HG03064 (cell line): ENCODE measurements around the gene ENOSF1.
"Not testable (repeated sequence)": the region's sequence is repeated elsewhere in the genome, so short reads cannot be mapped to it uniquely, and the experiment has no call there.

ENCODE experiments used
- ATAC-seq: cut with Tn5 transposase; IDR thresholded peaks from one replicate; pipeline ENCODE4 v1.9.1; 2021; ENCODE audit warnings: low read depth; ENCODE audit not compliant: unreplicated experiment

Gene ENOSF1

DNA sequence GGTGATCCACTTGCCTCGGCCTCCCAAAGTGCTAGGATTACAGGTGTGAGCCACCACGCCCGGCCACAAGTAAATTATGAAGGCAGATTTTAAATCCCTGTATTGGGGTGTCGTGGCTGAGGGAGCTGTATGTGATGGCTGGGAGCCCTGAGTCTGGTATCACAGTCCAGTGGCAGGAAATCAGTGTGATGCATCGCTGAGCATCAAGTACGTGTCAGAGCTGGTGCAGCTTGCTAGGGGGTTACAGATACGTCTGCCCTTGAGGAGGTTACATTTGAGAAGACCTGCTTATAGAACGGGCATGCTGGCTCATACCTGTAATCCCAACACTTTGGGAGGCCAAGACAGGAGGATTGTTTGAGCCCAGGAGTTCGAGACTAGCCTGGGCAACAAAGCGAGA, 4.3 kb downstream of the ENOSF1 start:
- ATAC-seq, result no peak

DNA sequence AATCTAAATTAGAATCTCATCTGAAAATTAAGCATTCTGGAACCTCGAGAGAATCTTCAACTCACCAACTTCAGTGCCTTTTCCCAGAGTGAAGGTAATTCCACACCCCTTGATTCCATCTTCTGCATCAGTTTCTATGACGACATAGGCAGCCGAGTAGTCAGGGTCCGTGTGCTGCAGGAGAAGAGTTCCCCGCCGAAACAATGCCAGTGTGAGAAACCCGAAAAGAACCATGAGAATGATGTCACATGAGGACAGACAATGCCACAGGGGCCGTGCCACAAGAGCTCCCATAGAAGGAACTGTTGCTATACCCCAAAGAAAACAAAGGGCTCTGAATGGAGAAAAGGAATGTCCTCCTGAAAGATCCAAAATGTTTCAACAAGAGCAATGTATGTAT, 6.0 kb downstream of the ENOSF1 start:
- ATAC-seq, result no peak

DNA sequence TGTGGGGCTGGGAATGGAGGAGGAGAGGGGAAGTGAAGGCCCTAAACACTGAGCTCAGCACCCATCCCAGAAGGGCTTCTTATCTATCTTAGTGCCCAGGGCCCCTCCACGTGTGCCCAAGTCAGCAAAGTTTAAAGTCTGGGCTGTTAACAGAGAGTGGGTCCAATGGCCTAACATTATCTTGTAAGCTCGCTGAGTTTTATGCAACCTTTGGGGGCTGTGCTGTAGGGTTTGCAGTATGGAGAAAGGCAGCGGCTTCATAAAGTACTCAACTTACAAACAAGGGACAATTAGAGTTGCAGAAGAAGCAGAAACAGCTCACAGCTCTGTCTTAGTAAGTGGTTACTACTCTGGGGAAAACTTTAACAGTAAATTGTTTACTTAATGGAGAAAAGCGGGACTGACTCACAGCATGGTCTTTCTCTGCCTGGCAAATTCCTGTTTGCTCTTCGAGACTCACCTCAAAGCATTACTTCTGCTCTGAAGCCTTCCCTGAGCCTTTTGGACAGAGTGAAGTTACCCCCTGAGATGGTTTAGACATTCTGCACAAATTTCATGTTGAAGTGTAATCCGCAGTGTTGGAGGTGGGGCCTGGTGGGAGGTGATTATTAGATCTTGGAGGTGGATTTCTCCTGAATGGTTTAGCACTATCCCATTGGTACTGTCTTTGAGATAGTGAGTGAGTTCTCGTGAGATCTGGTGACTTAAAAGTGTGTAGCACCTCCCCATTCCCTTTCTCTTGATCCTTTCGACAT, 9.0 kb downstream of the ENOSF1 start:
- ATAC-seq, result no peak

DNA sequence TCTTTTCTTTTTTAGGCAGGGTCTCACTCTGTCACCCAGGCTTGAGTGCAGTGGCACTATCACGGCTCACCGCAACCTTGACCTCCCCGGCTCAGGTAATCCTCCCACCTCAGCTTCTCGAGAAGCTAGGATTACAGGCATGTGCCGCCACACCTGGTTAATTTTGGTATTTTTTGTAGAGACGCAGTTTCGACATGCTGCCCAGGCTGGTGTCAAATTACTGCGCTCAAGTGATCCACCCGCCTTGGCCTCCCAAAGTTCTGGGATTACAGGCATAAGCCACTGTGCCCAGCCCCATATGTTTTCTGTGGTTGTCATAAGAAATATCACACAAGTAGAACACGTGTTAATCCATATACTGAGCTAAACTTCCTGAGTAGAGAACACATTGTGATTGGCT, 14.6 kb downstream of the ENOSF1 start:
- no peak for ATAC-seq

DNA sequence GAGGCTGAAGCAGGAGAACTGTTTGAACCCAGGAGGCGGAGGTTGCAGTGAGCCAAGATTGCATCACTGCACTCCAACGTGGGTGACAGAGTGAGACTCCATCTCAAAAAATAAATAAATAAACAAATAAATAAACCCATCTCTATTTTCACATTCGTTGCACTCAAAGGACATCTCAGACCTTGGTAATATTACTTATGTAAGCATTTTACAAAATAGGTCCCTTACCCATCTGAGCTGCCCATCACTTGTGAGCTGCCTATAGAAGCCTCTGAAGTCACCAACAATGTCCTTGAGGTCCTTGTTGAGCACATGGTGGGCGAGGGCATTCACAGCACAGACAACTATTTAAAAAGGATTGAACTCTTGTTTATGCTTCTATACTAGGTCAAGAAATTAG, 15.4 kb downstream of the ENOSF1 start:
- no peak for ATAC-seq

DNA sequence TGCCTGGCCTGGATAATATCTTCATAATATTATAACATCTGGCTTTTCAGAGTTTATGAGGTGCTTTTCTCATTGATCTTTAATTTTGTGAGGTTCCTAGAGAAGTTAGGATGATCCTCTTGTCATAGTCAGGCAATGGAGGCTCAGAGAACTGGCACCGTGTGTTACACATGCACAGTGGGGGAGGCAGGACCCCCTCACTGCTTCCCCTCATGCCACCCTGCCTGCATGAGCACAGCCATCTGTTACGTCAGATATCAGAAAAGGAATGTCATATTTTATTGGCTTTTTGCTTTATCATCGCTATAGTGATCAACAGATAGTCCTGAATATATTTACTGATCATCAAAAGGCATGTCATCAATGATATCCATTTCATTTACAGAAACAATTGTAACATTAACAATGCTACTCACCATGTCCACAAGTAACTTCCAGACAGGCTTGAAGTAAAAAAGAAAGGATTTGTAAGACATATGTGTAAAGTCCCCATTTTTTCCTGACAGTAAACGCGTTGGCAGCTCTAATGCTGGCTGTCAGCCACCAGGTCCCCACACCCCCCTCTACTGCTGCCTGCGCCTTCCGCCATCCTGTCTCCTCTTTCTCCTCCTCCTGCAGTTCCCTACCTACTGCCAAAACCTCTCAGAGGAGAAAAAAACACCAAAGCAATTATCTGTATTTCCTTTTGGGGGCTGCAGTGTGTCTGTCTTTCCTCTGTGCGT, 18.8 kb downstream of the ENOSF1 start:
- ATAC-seq, result no peak

DNA sequence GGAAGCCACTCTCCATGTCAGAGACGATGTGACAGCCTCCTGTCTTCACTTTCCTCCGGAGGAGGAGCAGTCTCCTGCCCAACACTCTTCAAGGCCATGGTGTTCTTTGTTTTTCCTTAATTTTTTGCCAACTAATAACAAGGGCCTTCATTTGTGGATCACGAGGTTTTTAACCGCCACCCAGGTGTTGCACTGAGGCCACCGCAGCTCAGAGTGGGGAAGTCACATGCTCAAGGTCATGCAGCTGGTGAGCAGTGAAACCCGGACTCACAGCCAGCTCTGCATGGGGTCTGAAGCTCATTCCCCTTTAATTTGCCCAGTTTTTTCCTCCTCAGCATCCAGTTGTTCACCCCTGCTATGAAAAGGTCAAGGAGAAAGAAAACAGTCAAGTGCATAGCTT, 19.6 kb downstream of the ENOSF1 start:
- ATAC-seq, result no peak

DNA sequence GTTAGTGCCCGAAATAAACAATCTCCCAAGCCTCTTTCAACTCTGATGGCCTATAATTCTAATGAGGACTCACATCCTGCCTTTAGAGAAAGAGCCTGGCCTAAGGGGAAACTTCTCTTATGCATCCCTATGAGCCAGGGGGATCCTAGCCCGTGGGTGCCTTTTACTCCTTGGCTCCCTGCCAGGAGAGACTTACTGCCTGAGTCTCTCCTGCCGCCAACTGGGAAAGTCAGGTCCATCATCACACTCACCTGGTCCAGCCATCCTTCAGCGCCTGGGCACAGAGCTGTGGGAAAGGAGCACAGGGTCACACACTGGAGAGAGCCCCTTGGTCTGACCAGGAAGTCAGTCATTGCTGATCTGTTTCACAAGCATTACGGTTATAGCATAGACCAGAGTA, 24.1 kb downstream of the ENOSF1 start:
- ATAC-seq, result no peak

DNA sequence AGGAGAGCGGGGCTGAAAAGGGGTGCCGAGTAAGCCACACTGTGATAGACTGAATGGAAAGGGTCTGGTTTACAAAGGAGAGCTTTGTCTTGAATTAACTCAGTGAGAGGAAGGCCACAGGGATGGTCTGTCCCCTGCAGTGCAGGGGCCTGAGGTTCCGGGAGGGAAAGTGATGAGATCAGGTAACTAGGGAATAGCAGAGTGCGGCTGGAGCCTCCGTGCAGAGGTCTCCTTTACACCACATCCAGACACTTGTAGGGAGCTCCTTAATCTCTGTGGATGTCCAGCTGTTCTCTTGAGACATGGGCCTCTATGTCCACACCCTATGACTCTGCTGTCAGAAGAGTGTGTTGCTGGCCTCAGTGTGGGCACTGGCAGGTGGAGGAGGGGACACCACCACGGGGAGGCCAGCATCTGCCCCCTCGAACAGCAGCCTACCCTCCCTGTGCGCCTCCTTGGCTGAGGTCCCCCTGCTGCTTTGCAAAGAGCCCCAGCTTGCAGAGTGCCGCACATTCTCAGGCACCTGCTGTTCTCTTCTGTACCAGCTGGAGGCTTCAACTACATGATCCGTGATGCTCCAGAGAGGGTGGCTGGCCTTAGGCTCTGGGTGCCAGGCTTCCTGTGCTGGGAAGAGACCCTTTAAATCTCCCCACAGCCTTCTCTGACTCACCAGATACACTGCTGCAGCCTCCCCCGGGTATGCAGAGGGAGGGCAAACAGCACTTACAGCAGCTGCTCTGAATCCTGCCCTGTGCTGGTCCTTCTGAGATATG, 25.9 kb downstream of the ENOSF1 start:
- ATAC-seq, result no peak

DNA sequence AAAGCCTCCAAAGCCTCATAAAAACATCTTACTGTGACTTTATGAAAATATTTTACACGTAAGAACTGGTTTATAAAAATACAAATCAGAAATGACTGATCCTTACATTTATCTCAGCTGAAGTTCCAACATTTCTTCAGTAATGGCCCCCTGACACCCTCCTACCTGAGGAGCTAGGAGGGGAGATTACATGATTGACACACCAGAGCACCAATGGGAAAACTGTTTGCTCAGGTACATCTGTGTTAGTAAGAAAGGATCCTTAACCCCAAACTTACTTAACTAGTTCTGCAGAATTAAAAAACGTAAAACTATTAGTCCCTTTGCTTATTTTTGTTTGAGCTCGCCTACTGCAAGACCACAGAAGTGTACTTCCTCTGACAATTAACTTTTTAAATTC, 27.0 kb downstream of the ENOSF1 start:
- ATAC-seq, result no peak

DNA sequence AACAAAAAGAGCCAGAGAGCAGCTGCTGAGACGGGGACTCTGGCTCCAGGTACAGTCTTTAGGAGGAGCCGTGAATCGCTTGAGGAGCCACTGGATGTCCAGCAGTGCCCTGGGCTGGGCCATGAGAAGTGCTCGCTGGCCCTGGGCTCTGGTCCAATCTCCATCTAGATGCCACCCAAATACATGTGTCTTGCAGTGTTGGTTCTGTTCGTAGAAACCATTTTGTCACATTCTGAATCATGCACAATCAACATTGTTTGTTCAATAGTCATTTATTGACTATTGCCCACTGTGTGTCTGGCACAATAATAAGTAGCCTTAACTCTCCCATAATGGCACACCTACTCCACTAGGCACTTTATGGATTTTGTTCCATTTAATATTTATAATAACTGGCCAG, 28.9 kb downstream of the ENOSF1 start:
- no peak for ATAC-seq

DNA sequence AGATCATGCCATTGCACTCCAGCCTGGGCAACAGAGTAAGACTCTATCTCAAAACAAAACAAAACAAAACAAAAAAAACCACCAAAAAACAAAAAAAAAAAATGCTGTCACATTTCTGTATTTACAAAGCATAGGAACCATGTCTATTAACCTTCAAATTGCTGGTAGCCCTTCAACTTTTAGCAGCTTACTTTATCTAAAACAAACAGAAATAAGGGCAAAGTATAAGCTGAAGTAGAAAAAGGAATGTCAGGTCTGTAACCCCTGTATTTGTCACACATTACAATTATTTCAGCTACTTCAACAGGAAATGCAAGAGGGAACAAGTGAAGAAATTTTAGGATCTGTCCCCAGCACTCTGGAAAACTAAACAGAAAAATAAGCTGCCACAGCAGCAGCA, 29.6 kb downstream of the ENOSF1 start:
- no peak for ATAC-seq

DNA sequence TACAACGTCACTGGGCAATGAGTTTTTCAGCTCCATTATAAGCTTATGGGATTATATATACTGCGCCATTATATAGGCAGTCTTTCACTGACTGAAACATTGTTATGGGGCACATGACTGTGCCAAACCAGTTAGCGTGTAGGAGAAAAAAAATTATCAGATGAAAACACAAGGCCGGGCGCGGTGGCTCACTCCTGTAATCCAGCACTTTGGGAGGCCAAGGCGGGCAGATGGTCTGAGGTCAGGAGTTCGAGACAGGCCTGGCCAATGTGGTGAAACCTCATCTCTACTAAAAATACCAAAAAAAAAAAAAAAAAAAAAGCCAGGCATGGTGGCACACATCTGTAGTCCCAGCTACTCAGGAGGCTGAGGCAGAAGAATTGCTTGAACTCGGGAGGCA, 30.0 kb downstream of the ENOSF1 start:
- ATAC-seq, result not testable (repeated sequence)

DNA sequence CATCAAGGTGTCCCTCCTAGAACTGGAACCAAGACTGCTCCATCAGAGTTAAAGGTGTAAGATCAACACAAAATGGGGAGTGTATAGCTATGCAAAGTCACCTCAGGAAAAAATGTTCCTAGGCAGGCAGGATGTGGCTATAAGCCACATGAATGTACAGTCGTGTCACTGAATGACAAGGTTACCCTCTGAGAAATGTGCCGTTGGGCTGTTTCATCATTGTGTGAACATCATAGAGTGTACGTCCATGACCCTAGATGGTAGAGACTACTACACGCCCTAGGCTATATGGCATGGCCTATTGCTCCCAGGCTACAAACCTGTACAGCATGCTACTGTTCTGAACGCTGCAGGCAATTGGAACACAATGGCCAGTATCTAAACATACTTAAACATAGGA, 30.4 kb downstream of the ENOSF1 start:
- ATAC-seq, result no peak

DNA sequence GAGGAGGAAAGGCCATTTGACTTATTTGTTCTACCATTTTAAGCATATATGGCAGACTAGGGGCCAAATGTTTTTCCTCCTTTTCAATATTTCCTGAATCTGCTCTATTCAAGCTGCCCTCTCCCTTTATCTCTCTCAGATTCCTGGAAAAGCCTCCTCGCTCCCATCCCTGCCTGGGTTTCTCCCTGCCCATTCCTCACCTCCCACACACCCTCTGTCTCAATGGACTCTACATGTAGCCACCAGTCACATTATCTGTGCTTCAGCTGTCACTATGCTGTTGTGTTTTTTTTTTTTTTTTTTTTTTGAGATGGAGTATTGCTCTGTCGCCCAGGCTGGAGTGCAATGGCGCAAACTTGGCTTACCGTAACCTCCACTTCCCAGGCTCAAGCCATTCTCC, 32.0 kb downstream of the ENOSF1 start:
- ATAC-seq, result no peak

DNA sequence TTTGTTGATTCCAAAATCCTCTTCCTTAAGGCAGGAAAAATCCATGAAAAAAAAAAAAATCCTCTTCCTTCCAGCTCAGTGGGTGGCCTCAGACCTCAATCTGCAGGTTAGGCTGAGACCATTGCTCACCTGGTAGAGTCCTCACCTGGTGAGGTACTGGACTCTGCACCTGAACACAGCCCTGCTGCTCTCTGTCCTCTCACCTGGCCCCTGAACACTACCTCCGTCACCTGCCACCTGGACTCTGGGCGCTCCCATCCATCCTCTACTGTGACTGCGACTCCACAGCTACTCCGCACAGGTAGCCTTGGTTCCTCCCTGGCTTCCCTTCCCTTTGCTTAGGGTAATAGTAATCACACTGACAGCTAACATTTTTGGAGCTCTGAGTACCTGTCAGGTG, 32.9 kb downstream of the ENOSF1 start:
- ATAC-seq, result no peak

DNA sequence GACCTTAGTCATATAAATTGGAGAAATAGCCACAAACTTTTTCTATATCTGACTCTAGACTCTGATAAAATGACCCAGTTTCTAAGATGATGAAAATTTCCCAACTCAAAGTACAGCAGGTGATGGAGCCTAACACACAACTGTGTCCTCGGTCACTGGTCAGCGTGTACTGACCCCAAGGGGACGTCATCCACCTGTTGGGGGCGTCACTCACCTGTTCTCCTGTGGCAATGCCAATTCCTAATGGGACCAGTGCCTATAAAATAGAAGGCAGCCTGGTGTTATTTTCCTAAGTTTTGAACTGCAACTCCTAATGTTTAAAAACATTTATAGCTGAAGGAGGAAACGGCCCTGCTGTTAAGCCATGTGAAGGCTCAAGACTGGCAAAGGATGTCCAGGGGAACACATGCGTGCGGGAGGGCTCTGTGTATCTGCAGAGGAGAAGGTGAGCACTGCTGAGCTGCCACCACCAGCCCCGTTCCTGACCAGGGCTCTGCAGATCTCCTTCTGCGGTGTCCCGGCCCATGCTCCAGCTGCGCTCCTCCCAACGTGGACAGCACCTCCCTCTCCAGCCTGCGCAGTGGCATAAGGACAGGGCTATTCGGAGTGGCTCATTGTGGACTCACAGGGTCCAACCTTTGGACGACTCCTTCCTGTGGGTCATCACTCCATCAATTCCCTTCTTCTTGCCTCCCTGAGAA, 33.8 kb downstream of the ENOSF1 start:
- no peak for ATAC-seq

DNA sequence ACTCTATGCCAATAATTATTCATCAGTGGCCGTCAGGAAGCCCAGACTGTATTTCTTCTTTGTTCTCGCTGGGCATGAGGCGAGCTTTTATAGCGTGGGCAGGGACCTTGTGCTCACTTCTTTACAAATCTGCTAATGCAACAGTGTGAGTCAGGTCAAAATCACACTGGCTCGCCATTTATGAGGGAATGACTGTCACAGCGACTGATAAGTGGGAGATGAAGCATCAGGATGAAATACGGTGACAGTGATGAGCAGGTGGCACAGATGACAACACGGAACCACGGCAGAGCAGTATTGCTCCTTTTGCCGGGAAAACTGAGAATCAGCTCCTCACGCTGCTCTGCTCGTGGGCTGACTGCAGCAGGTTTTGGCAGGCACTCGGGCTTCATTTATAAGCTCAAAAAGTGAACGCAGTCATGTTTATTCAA, 34.5 kb downstream of the ENOSF1 start:
- ATAC-seq, result no peak

DNA sequence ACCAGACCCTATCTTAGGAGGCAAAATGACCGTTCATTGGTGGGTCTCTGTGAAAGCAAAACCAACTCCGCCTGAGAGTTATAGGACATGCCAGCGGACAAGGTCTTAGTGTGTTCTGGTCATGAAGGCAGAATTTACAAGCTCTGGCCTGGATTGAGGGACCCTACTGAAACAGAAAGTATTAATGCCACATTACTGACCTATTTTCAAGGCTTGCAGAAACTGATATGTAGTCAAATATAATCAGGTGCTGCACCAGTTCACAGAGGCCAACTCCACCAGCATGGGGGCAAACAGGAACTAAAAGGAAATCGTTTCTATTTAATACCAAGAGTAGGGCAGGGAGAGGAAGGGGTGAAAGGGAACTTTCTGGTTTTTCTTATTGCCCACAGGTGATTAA, 35.3 kb downstream of the ENOSF1 start:
- ATAC-seq, result no peak

DNA sequence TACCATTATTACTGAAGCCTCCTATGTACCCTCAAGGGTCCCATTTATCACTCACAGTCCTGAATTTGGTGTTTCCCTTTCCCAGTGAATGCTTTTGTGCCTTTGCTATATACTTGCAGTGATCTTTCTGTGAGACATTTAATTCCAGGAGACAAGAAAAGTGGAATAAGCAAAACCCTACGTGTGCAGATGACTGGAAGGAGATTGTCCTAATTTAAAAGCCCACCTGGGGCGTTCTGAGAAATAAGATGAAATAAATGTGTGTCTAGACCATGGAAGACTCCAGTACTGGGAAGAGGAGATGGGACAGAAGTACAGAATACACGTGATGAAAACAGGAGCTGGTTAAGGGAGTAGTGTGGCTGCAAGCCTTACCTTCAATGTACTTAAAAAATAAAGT, 35.7 kb downstream of the ENOSF1 start:
- ATAC-seq, result no peak

DNA sequence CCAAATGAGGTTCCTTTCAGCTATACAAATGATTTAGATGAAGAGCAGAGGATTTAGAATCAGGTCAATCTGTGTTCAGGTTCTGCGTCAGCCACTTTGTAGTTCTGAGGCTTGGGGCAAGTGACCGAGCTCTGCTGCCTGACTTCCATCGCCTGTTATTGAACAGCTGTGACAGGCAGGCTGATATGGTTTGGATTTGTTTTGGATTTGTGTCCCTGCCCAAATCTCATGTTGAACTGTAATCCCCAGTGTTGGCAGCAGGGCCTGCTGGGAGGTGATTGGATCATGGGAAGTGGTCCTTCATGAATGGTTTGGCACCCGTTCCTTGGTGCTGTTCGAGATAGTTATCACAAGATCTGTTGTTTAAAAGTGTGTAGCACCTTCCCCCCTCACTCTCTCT, 36.4 kb downstream of the ENOSF1 start:
- no peak for ATAC-seq
